Activated CD4-positive, alpha-beta T cell treated with anti-CD3 and anti-CD28 coated beads, Interleukin-2, Interleukin-4, amounts not matched to agents 100 ng/mL and 50 ng/mL, durations not matched to agents 16 hours and 8 hours (primary cell): ENCODE measurements around the gene EIF4E2.
A peak's percentile ranks its signal among the peaks of the same experiment; 100 is the strongest.
"Not testable (repeated sequence)": the region's sequence is repeated elsewhere in the genome, so short reads cannot be mapped to it uniquely, and the experiment has no call there.

Source experiments
- DNase-seq: peaks from one replicate; pipeline ENCODE4 v3.0.0-alpha.2; 2020; ENCODE audit warnings: low spot score

The EIF4E2 gene

DNA sequence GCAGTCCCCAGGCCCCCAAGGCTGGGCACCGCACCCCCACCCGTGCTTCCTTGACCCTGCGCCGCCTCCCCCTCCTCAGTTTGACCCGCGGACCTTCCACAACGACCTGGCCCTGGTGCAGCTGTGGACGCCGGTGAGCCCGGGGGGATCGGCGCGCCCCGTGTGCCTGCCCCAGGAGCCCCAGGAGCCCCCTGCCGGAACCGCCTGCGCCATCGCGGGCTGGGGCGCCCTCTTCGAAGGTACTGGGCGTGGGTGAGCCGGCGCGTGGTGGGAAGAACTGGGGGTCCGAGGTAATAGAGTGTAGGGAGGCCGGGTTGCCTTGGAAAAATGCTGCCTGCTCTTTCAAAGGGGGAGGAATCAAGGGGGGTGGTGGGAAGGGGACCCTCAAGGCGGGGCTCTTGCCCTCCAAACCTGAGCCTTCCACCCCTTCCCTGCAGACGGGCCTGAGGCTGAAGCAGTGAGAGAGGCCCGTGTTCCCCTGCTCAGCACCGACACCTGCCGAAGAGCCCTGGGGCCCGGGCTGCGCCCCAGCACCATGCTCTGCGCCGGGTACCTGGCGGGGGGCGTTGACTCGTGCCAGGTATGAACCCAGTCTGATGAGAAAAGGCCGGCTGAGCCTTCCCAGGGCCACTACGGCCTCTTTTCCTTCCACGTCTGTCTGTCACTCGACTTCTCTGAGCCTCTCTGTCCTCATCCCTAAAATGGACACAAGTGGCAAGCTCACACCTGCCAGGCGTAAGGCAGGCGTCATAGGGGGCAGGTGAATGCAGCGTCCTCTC is 27.7 kb upstream of the EIF4E2 start:
- DNase-seq, result no peak

- DNase-seq, result no peak
Measured at GRCh38 chr2:232523402-232523681, 27.1 kb upstream of the EIF4E2 start.

DNA sequence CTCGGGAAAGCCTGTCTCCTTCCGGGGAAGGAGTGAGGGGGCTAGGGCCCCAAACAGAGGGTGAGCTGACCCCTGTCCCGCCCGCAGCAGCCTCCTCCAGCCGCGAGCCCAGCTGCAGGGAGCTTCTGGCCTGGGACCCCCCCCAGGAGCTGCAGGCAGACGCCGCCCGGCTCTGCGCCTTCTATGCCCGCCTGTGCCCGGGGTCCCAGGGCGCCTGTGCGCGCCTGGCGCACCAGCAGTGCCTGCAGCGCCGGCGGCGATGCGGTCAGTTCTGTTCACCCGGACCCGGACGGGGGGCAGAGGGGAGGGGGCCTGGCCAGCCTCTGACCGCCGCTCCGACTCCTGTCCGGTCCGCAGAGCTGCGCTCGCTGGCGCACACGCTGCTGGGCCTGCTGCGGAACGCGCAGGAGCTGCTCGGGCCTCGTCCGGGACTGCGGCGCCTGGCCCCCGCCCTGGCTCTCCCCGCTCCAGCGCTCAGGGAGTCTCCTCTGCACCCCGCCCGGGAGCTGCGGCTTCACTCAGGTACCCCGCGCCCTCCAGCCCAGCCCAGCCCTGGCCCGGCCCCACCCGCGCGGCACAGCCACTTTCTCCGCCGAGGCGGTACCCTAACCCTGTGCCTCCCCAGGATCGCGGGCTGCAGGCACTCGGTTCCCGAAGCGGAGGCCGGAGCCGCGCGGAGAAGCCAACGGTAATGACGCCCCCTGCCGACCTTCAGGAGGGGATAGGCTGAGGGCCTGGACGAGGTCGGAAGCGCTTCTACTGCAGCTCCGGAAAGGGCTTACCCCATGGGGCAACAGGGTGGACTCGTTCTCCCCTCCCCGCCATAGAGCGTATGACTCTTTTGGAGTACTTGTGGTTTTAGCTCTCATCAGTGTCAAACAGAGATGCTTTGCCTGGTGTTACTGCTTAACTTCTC is 26.5 kb upstream of the EIF4E2 start:
- peak; percentile 39 for DNase-seq

- no peak for DNase-seq
Measured at GRCh38 chr2:232524771-232525170, 25.7 kb upstream of the EIF4E2 start.

- DNase-seq, result no peak
Measured at GRCh38 chr2:232525199-232525598, 25.3 kb upstream of the EIF4E2 start.

- no peak for DNase-seq
Measured at GRCh38 chr2:232525791-232526371, 24.6 kb upstream of the EIF4E2 start, which contains the start of gene CHRND. Gene CHRND, plus strand, starts transcription at chr2:232526160. Its CDS starts 56 bp downstream, at chr2:232526216.

DNA sequence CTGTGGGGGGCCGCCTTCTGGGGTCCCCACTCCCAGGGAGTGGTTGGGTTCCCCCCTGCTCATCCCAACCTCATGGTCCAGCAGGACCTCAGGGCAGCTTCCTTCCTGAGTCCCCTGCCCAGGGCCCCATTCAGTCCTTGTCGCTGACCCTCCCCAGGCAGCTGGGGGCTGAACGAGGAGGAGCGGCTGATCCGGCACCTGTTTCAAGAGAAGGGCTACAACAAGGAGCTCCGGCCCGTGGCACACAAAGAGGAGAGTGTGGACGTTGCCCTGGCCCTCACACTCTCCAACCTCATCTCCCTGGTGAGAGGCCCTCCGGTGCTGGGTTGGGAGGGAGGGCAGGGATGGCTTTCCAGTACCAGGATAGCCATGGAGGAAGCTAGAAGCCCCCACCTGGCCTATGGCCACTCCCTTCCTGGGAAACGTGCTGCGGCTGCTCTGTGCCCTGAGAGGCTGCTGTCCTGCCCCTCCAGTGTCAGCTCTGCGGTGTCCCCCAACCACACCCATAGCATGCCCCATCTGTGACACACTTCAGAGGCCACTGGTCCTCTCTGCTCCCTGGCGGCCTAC is 24.0 kb upstream of the EIF4E2 start:
- DNase-seq, result no peak

- no peak for DNase-seq
Measured at GRCh38 chr2:232527905-232528470, 22.5 kb upstream of the EIF4E2 start.

DNA sequence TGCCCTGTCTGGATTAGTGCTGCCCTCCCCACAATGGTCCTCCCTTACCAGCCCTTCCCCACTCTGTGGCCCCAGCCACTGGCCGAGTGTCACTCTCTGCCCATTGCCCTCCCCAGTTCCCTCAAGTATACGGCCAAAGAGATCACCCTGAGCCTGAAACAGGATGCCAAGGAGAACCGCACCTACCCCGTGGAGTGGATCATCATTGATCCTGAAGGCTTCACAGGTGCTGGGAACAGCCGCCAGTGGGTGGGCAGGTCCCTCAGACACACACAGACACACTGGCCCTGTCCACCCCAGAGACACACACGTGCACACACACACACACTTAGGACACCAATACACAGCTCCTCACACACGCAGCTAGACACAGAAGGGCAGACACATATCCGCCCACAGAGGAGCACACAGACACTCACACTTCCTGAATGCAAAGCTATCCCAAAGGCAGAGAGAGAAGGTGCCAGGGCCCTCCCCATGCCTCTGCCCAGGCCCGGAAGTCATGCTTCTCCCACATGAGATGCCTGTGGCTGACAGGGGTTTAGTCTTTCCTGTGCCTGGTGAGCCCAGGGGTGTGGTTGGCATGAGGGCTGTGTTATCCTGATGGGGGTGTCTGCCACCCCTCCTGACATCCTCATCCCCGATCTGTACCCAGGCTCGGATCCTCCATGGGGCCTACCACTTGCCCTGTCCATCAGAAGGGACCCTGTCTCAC is 21.6 kb upstream of the EIF4E2 start:
- DNase-seq, result no peak

DNA sequence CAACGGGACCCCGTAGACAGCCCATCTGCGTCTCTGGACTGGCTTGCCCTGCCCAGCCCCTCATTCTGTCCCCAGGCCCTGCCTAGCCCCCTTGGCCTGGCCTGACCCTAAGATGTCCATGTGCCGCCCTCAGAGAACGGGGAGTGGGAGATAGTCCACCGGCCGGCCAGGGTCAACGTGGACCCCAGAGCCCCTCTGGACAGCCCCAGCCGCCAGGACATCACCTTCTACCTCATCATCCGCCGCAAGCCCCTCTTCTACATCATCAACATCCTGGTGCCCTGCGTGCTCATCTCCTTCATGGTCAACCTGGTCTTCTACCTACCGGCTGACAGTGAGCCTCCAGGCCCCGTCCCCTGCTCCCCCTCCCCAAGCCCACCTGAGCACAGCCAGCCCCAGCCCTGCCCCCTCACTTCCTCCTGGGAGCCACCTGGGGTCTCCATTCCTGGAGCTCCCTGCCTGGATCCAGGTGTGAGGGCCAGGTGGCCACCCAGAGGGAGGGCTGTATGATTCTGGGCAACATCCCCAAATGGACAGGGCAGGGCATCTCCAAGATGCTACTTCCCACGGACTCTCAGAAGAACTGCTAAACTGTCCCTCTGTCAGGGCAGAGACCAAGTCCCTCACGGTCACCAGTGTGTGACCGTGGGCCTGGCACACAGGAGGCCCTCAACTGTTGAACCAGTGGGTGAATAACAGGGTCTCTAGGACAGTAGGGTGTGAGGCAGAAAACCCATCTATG is 20.5 kb upstream of the EIF4E2 start:
- DNase-seq, result no peak

GRCh38 chr2:232530626-232531260 is 19.7 kb upstream of the EIF4E2 start:
- DNase-seq, result no peak

DNA sequence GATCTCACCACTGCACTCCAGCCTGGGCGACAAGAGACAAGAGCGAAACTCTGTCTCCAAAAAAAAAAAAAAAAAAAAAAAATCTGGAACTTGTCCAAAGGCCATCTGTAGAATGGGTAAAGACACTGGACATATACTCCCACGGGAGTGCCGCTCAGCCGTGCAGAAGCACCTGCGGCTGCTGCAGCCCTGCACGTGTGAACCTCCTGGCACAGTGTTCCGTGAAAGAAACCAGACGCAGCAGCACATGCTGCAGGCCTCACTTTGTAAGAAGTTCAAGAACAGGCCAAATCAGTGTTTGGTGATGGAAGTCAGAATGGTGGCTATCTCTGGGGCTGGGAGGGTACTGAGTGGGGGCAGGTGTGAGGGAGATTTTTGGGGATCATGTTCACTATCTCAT is 18.1 kb upstream of the EIF4E2 start:
- no peak for DNase-seq

DNA sequence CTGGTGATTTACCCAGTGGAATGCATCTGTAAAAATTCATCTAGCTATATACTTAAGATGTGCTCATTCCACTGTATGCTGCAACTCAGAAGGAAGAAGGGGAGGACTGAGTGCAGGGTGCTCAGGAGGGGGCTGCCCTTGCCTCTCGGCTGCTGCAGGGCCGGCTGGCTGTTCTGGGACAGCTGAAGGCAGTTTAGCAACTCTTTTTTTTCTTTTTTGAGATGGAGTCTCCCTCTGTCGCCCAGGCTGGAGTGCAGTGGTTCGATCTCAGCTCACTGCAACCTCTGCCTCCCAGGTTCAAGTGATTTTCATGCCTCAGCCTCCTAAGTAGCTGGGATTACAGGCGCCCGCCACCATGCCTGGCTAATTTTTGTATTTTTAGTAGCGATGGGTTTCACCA is 17.7 kb upstream of the EIF4E2 start:
- not testable (repeated sequence) for DNase-seq

GRCh38 chr2:232533944-232534710 is 16.4 kb upstream of the EIF4E2 start:
- no peak for DNase-seq

DNA sequence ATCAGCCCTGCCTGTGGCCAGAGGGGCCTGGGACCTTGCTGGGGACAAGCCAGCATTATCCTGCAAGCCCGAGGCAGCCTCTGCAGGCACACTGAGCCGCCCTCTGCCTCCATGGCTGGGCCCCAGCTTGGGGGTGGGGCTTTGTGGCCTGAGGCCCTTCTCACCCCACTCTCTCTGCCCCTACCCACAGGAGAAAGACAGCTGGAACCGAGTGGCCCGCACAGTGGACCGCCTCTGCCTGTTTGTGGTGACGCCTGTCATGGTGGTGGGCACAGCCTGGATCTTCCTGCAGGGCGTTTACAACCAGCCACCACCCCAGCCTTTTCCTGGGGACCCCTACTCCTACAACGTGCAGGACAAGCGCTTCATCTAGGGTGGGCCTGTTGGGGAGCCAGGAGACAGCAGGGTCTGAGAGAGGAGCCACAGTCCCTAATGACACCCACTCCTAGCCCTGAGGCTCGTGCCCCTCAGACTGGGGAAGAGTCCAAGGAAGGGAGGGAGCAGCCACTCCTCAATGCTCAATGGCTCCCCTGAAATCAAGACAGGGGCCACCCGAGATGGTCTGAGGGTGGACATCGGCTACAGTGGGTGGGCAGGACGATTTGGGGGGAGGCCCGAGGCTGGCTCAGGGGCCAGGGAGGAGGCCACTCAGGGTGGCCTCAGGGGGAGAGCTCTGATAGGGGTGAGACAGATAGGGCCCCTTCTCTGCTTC is 15.4 kb upstream of the EIF4E2 start:
- no peak for DNase-seq

GRCh38 chr2:232535761-232536530 is 14.5 kb upstream of the EIF4E2 start:
- no peak for DNase-seq

DNA sequence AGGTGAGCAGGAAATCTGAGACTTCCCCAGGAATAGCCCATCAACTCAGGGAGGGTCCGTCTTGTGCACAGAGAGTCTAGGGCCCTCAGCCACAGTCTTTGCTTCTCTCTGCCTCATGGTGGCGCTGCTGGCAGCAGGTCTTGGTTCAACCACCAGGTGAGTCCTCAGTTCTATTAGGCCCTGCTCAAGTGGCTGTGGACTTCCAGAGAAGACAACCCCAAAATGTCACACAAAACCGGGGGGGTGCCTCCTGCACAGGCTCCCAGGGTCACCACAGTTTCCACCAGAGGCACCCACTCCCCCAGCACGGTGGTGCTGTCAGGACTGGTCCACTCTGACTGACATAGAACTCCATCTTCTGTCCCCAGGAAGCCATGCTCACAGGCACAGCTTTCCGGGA is 13.4 kb upstream of the EIF4E2 start:
- no peak for DNase-seq

GRCh38 chr2:232537499-232537898 is 13.0 kb upstream of the EIF4E2 start:
- DNase-seq, result no peak
